GM12878 (cell line): ENCODE data around the gene TEX101. TPM values are rescaled to one million over a fixed set of nuclear protein-coding genes. Genes with fewer than 3 reads are reported as not detected.

ENCODE experiments used
- ATAC-seq: fragments of 200-7000 bp; cut with Tn5 transposase; 3 replicates; pipeline ENCODE4 v1.9.1; 2020; ENCODE audit warnings: mild to moderate bottlenecking, moderate library complexity
- BruUV-seq: library from RNA; stranded (reverse); fragments of 400-500 nt; replicated peaks from 2 replicates; lab custom pipeline; 2021; lab: Mats Ljungman, UMichigan
- CTCF ChIA-PET: fragments of 300-600 bp; sonication (Branson Sonifier 250); formaldehyde crosslinking; extraction: SDS; loops from one replicate; lab custom pipeline; 2021; ENCODE audit warnings: inconsistent platforms; lab: Yijun Ruan, JAX
- POLR2A ChIA-PET: fragments of 350-600 bp; formaldehyde crosslinking; extraction: SDS; loops from one replicate; lab custom pipeline; 2021; ENCODE audit warnings: inconsistent platforms; lab: Charles Lee
- RAD21 ChIA-PET: fragments of 300-600 bp; sonication (Branson Sonifier 250); formaldehyde crosslinking; loops from one replicate; lab custom pipeline; 2023; ENCODE audit warnings: antibody characterized with exemption; ENCODE audit not compliant: unreplicated experiment; lab: Charles Lee
- SMC1A ChIA-PET: fragments of 300-600 bp; sonication (Branson Sonifier 250); formaldehyde crosslinking; loops from one replicate; lab custom pipeline; 2023; ENCODE audit not compliant: unreplicated experiment, uncharacterized antibody; lab: Charles Lee
- DNase-seq: peaks from one replicate; pipeline ENCODE4 v3.0.0-alpha.2; 2011; ENCODE audit warnings: low read depth, low spot score
- FAIRE-seq: peaks from 3 replicates; lab custom pipeline; 2011; peaks lifted over from hg19 to GRCh38; lab: Jason Lieb, UNC
- H2AFZ ChIP-seq: 2 replicates; pipeline ENCODE4 v1.6.0; 2011; ENCODE audit warnings: low read depth, low read length, control low read depth; ENCODE audit not compliant: control insufficient read depth
- H3K27ac ChIP-seq: 2 replicates; pipeline ENCODE4 v1.5.1; 2011; ENCODE audit warnings: control low read depth; ENCODE audit not compliant: control insufficient read depth, insufficient read depth
- H3K27me3 ChIP-seq, 2 experiments: replicated peaks in 1 of 2; 2 replicates each; pipeline versions ENCODE4 v1.6.0 to v1.6.1; 2011; ENCODE audit warnings: low read length in 1 of 2; ENCODE audit not compliant: control insufficient read depth in 2 of 2, insufficient read depth in 2 of 2
- H3K36me3 ChIP-seq, 2 experiments: 2 replicates each; pipeline ENCODE4 v1.5.1; 2011; ENCODE audit warnings: low read length in 1 of 2; ENCODE audit not compliant: control insufficient read depth in 2 of 2, insufficient read depth in 2 of 2
- H3K4me1 ChIP-seq: 2 replicates; pipeline ENCODE4 v1.6.1; 2011; ENCODE audit warnings: mild to moderate bottlenecking, low read length, moderate library complexity, mixed read lengths; ENCODE audit not compliant: control insufficient read depth, insufficient read depth
- H3K4me2 ChIP-seq: 2 replicates; pipeline ENCODE4 v1.6.0; 2011; ENCODE audit warnings: control low read depth; ENCODE audit not compliant: control insufficient read depth, insufficient read depth
- H3K4me3 ChIP-seq: fragments of 200-600 bp; sonication (generic); 2 replicates; pipeline ENCODE4 v1.5.1; 2016
- H3K79me2 ChIP-seq: 2 replicates; pipeline ENCODE4 v1.6.0; 2011; ENCODE audit warnings: low read length; ENCODE audit not compliant: control insufficient read depth, insufficient read depth
- H3K9ac ChIP-seq: 2 replicates; pipeline ENCODE4 v1.8.0; 2011; ENCODE audit warnings: low read length, control low read depth, mixed read lengths; ENCODE audit not compliant: control insufficient read depth, insufficient read depth
- H3K9me3 ChIP-seq: replicated peaks from 3 replicates; pipeline ENCODE4 v1.5.1; 2011; ENCODE audit warnings: mild to moderate bottlenecking, low read length; ENCODE audit not compliant: control insufficient read depth, insufficient read depth
- H4K20me1 ChIP-seq: 2 replicates; pipeline ENCODE4 v1.6.0; 2011; ENCODE audit not compliant: control insufficient read depth, insufficient read depth
- IRF5 ChIP-seq: fragments of 450-650 bp; IDR thresholded peaks from 2 replicates; pipeline ENCODE4 v1.6.1; 2017; ENCODE audit warnings: borderline replicate concordance
- ZNF24 ChIP-seq: fragments of 450-650 bp; IDR thresholded peaks from 2 replicates; pipeline ENCODE4 v1.6.1; 2017; ENCODE audit warnings: antibody characterized with exemption, mild to moderate bottlenecking
- WGBS: methylation state at CpG from one replicate; pipeline ENCODE4 v1.1.6; 2016; ENCODE audit warnings: low lambda C conversion rate; ENCODE audit not compliant: insufficient replicate concordance, insufficient coverage; ENCODE audit errors: missing lambda C conversion rate; 5-methylcytosine and 5-hydroxymethylcytosine counted together
- in situ Hi-C: fragments of 300-500 bp; cut with MboI; formaldehyde crosslinking; loops from 9 replicates; pipeline ENCODE4 v1.14.3; 2018; ENCODE audit warnings: mixed read lengths
- intact Hi-C: fragments of 100-400 bp; cut with micrococcal nuclease; formaldehyde crosslinking; loops from one replicate; pipeline ENCODE4 v1.14.2; 2022; ENCODE audit not compliant: unreplicated experiment
- polyA plus RNA-seq, 11 experiments: library from polyadenylated mRNA; depleted of rRNA in 4 of 11; unstranded in 6 of 11; stranded (reverse) in 5 of 11; fragments of >200 nt; fragmentation: Nextera tagmentation in 4 of 11; fragmentation: Illumina TruSeq in 1 of 11; extraction: Ambion mirVana in 4 of 11; extraction: Trizol in 1 of 11; gene quantifications; 1 replicate in 1 of 11; 2 replicates in 10 of 11; pipeline versions ENCODE4 v1.2.1 to v1.2.3, GENCODE V29; 2011 to 2016; ENCODE audit warnings: inconsistent platforms in 2 of 11, missing spikeins in 2 of 11, low read depth in 1 of 11
- total RNA-seq, 4 experiments: library from RNA; depleted of rRNA in 3 of 4; stranded (reverse); fragments of >200 nt in 3 of 4; fragmentation: Illumina TruSeq in 1 of 4; extraction: Trizol in 1 of 4; gene quantifications; 2 replicates each; pipeline versions ENCODE4 v1.2.1 to v1.2.3, GENCODE V29; 2013 to 2021
- TF ChIP-seq, protein P1 (sequence below): fragments of 450-650 bp; IDR thresholded peaks from 2 replicates; pipeline ENCODE4 v1.6.1; 2016; ENCODE audit warnings: mild to moderate bottlenecking, moderate library complexity, borderline replicate concordance

TEX101 gene
- total and polyA plus RNA-seq, 10 of the 15 experiments (the other 5 are each of a cell fraction or from before 2014, with no cell fraction given) = not detected

DNA sequence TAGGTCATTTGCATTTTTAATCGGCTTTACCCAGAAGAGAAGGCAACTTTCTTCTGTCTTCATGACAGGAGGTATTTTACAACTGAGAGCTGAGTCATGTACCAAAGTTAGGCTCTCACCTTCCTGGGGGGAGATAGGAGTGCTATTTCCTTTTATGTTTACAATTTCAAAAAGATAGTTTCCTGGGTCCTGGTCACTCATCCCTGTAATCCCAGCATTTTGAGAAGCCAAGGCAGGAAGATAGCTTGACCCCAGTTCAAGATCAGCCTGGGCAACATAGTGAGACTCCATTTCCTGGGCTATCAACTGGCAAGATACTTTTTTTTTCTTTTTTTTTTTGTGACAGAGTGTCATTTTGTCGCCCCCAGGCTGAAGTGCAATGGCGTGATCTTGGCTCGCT is 43.1 kb downstream of the TEX101 start:
- Histone ChIP-seq H3K27me3 (no peaks in the 10 kb centered on the region), H3K4me1 (no peaks in the 10 kb centered on the region), H3K79me2 (no peaks in the 10 kb centered on the region), H4K20me1 (no peaks in the 10 kb centered on the region), H3K4me2 (no peak overlapping the region), H3K27ac (no peak overlapping the region), H2AFZ (no peak overlapping the region), H3K9ac (no peak overlapping the region), H3K9me3 (no peaks in the 10 kb centered on the region), H3K36me3 (no peaks in the 10 kb centered on the region), H3K4me3 (no peak overlapping the region)
- in situ Hi-C loops = no loop called here
- no peak for DNase-seq
- ChIA-PET POLR2A (no interaction called here), RAD21 (no interaction called here), CTCF (interaction anchor here (0.6 to 3.1 kb wide), 4 partner anchors 9 to 266 kb away, joined by 4 to 16 read pairs (median 6); no protein-coding TSS in a partner anchor), SMC1A (interaction anchor here (1.6 to 4.5 kb wide), 2 partner anchors 10 to 63 kb away, joined by 4 to 21 read pairs; no protein-coding TSS in a partner anchor)
- TF ChIP-seq ZNF24 = no peak
- FAIRE-seq = no peak
- no peak for ATAC-seq
- no TSS peak for BruUV-seq
- intact Hi-C loops = no loop called here
- 50% methylated on average over 2 of the region's 4 CpGs for WGBS

- Histone ChIP-seq H2AFZ (no peak overlapping the region), H3K27ac (no peak overlapping the region), H3K27me3 (no peaks in the 10 kb centered on the region)
- ATAC-seq = no peak
- FAIRE-seq = no peak
- WGBS = 50% methylated on average over 16 of the region's 16 CpGs
- RAD21 ChIA-PET = interaction anchor here (0.7 to 1.3 kb wide), 4 partner anchors 14 to 59 kb away, joined by 3 to 5 read pairs (median 3); no protein-coding TSS in a partner anchor
- TF ChIP-seq IRF5 = no peak
- TF ChIP-seq, protein P1, sequence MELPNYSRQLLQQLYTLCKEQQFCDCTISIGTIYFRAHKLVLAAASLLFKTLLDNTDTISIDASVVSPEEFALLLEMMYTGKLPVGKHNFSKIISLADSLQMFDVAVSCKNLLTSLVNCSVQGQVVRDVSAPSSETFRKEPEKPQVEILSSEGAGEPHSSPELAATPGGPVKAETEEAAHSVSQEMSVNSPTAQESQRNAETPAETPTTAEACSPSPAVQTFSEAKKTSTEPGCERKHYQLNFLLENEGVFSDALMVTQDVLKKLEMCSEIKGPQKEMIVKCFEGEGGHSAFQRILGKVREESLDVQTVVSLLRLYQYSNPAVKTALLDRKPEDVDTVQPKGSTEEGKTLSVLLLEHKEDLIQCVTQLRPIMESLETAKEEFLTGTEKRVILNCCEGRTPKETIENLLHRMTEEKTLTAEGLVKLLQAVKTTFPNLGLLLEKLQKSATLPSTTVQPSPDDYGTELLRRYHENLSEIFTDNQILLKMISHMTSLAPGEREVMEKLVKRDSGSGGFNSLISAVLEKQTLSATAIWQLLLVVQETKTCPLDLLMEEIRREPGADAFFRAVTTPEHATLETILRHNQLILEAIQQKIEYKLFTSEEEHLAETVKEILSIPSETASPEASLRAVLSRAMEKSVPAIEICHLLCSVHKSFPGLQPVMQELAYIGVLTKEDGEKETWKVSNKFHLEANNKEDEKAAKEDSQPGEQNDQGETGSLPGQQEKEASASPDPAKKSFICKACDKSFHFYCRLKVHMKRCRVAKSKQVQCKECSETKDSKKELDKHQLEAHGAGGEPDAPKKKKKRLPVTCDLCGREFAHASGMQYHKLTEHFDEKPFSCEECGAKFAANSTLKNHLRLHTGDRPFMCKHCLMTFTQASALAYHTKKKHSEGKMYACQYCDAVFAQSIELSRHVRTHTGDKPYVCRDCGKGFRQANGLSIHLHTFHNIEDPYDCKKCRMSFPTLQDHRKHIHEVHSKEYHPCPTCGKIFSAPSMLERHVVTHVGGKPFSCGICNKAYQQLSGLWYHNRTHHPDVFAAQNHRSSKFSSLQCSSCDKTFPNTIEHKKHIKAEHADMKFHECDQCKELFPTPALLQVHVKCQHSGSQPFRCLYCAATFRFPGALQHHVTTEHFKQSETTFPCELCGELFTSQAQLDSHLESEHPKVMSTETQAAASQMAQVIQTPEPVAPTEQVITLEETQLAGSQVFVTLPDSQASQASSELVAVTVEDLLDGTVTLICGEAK = peak; percentile 33; the same call in 1 of the 2 replicates
- TF ChIP-seq, all 136 proteins: peak for 1
- POLR2A ChIA-PET = no interaction called here
- no peaks in the 10 kb centered on the region for H3K9me3 ChIP-seq
- H3K4me3 ChIP-seq = no peak overlapping the region
- no peak for DNase-seq
- peaks cover 8% of the 10 kb centered on the region; the same call in 1 of the 2 replicates for H3K4me1 ChIP-seq
- CTCF ChIA-PET = interaction anchor here (2.1 to 3.1 kb wide), 3 partner anchors 13 to 59 kb away, joined by 7 to 11 read pairs (median 9); partner anchors contain the start of gene PHLDB3
- BruUV-seq = no TSS peak
- H3K79me2 ChIP-seq = no peaks in the 10 kb centered on the region
- no peaks in the 10 kb centered on the region for H3K36me3 ChIP-seq
- intact Hi-C loops = loop anchor here (5.0 kb wide), 1 partner anchor 42 kb away; the partner anchor contains the start of gene PHLDB3
- SMC1A ChIA-PET = interaction anchor here (1.1 to 4.5 kb wide), 2 partner anchors 13 to 59 kb away, joined by 5 to 21 read pairs; no protein-coding TSS in a partner anchor
- in situ Hi-C loops = no loop called here
- H4K20me1 ChIP-seq = no peaks in the 10 kb centered on the region
- H3K4me2 ChIP-seq = no peak overlapping the region
- H3K9ac ChIP-seq = no peak overlapping the region
Measured at GRCh38 chr19:43460362-43461016, 45.8 kb downstream of the TEX101 start.
